ENCODE data around the gene MAPKBP1.

Gene MAPKBP1

DNA sequence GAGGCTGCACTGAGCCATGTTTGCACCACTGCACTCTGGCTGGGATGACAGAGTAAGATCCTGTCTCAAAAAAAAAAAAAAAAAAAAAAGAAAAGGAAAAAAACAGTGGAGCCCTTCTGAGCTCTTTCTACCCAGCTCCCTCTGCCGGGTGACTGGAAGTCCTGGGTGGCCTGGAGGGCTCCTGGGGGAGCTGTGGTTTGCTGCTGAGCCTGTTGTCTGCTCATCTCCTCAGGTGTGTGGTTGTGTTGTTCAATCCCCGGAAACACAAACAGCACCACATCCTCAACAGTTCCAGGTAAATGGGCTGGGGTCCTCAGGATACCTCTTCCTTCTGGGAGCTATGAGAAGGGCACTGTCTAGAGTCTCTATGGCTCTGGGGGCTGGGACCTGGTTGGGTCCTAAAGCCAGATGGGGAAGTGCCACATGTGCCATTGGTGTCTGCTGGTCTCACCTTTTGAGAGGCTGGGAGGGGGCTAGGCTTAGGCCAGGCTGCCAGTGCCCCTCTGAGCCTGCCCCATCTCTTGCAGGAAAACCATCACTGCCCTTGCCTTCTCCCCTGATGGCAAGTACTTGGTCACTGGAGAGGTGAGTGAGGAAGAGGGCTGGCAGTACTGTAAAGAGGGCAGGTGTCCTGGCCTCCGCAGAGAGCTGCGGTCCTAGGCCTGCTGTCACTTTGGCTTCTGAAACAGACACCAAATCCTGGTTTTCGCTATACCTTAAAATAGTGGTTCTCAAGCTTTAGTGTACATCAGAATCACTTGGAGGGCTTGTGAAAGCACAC is 36.6 kb downstream of the MAPKBP1 start:
- DNase-seq = no peak

DNA sequence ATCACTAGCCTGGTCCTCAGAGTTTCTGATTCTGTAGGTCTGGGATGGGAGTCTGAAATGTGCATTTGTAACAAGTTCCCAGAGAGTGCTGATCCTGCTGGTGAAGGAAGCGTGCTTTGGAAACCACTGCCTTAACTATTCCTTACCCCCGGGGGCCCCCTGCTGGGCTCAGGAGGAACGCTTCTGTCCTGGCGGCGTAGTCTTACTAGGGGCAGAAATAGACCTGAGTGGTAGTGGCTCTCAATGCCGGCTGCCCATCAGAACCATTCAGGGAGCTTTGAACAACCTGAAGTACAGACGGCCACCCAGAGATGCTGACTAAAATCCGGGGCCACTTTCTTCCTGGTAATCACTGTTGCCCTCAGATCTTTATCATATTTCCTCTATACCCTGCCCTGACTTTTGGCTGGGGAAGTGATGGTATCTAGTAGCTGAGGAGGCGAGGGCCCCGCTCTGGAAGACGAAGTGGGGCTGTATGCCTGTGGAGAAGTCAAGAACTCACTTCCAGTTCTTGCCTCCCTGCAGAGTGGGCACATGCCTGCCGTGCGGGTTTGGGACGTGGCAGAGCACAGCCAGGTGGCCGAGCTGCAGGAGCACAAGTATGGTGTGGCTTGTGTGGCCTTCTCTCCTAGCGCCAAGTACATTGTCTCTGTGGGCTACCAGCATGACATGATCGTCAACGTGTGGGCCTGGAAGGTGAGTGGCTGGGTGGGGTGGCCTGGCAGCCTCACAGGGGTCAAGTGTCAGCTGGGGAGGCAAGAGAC is 37.3 kb downstream of the MAPKBP1 start:
- DNase-seq = peak; percentile 20

DNA sequence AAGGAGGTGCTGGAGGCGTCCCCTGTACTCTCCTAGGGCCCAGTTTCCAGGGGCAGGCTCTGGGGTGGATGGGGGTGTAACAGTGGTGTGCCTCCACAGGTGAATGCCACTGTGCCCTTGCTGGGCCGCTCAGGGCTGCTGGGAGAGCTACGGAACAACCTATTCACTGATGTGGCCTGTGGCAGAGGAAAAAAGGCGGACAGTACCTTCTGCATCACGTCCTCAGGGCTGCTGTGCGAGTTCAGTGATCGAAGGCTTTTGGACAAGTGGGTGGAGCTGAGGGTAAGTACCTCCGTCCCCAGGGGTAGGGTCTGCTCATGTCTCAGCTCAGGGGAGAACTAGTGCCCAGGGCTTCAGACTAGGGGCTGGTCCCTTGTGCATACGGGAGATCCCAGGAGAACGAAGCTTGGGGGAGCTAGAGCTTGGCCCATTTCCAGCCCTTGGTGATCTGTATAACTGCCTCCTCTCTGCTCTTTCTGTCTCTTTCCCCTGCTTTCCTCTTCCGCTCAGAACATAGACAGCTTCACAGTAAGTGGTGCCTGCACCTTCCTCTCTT is 38.6 kb downstream of the MAPKBP1 start:
- no peak for DNase-seq

DNA sequence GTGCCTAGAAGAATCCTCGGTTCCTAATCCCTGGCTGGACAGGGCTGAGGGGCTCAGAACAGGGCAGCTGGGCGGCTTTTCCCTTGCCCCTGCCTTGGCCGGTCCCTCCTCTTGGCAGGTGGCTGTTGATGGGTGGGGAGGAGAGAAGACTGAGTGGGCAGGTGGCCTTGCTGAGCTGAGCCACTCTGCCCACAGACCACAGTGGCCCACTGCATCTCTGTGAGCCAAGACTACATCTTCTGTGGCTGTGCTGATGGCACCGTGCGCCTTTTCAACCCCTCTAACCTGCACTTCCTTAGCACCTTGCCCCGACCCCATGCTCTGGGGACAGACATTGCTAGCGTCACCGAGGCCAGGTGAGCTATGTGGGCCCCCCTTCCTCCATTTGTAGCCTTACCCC is 39.1 kb downstream of the MAPKBP1 start:
- DNase-seq = no peak

DNA sequence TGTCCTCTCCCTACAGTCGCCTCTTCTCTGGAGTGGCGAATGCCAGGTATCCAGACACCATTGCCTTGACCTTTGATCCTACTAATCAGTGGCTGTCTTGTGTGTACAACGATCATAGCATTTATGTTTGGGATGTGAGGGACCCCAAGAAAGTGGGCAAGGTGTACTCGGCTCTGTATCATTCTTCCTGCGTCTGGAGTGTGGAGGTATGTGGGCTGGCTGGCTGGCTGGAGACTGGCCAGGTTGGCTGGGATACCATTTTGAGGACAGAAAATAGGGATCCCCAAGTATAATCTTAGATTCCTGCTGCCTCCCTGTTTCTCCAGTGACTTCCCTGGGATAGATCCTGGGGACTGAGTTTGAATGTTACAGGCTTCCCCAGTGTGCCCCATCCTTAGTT is 40.2 kb downstream of the MAPKBP1 start:
- DNase-seq = no peak

DNA sequence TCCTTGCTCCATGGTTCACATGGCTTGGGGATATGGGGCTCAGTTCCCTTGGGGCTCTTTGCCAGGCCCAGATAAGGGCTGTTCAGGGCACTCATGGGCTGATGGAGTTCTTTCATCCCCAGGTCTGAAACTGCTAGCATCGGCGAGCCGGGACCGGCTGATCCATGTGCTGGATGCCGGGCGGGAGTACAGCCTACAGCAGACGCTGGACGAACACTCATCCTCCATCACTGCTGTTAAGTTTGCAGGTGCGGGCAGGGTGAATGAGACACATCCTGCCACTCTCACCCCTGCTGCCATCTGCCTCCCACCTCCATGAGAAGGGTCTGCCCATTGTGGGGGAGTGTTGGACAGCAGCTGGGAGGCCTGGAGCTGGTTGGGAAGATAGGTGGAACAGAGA is 42.5 kb downstream of the MAPKBP1 start:
- no peak for DNase-seq

DNA sequence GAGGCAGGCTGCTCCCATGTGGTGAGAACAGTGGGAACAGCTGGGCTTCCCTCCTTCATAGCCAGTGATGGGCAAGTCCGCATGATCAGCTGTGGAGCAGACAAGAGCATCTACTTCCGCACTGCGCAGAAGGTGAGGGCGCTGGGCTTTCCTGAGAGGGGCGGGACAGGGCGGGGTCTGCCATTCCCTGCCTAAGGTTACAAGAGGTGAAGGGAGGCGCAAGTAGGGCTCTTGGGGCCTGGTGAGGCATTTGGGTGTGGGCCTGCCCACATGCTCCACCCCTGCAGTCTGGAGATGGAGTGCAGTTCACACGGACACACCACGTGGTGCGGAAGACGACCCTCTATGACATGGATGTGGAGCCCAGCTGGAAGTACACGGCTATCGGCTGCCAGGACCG is 43.0 kb downstream of the MAPKBP1 start:
- no peak for DNase-seq

DNA sequence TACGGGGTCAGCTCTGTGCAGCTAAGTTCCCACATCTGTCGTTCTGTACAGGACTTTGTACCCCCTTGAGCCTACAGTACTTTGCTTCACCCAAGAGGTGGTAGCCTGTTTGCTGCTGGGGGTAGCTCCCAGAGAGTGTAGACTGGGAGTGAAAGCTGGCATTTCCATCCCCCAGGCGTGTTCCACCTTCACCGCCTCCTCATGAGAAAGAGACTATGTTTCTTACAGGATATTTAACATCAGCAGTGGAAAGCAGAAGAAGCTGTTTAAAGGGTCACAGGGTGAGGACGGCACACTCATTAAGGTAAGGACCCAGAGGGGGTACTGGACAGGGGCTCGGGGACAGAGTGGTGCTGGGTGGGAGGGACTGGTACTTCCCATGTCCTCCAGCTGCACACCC is 43.5 kb downstream of the MAPKBP1 start:
- no peak for DNase-seq

DNA sequence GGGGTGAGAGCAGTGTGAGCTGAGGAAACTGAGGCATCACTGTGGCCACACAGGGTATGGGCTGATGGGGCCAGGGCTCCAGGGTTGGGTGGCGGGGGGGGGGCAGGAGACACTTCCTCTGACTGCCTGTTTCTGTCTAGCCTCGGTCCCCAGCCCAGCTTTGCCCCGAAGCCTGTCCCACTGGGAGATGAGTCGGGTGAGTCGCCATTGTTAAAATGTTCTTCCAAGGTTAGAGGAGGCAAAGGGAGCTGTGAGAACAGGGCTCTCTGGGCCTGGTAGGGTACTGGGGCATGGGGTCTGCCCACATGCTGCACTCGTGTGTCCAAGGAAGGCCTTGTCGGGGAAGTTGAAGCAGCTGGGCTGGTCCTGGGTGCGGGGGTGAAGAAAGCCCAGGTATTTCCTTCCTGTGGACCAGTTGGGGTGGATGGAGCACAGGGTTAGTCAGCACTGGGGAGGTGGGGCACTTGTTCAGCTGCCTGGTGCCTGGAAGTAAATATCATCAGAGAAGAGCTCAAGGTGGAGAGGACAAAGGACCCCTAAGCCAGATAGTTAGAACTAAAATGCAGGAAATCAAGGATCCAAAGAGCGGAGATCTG is 45.3 kb downstream of the MAPKBP1 start:
- no peak for DNase-seq

DNA sequence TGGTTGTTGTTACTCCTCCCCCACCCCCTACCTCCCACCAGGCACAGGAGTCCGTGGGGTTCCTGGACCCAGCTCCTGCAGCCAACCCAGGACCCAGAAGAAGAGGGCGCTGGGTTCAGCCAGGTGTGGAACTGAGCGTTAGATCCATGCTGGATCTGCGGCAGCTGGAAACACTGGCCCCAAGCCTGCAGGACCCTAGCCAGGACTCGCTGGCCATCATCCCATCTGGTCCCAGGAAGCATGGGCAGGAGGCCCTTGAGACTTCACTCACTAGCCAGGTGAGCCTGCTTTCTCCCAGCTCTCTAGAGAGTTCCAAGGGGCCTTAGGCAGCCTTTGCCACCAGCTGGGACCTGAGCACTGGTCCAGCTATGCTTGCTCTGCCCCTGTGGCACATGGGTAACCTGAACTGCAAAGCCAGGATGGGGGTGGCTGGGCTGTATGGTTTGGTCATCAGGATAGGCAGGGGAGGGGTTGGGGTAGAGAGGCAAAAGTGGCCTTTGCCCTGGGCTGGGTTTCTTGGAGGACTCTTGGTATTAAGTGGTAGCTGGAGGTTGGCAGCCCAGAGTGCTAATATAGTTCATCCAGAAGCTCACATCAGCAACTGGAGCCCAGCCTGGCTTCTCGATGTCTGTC is 46.6 kb downstream of the MAPKBP1 start:
- no peak for DNase-seq

DNA sequence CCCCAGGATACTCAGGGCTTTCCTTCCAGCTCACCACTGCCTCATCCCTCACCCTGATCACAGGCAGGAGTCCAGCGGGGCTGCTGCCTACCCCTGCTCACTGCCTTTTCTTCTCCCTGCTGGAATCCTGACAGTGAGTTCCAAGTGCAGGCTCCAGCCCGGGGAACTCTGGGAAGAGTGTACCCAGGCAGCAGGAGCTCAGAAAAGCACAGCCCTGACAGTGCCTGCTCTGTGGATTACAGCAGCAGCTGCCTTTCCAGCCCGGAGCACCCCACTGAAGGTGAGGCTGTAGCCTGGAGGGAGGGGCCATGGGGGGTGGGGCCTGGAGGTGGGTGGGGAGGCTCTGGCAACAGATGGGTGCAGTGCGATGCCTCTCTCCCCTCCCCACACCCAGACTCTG is 47.5 kb downstream of the MAPKBP1 start:
- no peak for DNase-seq

DNA sequence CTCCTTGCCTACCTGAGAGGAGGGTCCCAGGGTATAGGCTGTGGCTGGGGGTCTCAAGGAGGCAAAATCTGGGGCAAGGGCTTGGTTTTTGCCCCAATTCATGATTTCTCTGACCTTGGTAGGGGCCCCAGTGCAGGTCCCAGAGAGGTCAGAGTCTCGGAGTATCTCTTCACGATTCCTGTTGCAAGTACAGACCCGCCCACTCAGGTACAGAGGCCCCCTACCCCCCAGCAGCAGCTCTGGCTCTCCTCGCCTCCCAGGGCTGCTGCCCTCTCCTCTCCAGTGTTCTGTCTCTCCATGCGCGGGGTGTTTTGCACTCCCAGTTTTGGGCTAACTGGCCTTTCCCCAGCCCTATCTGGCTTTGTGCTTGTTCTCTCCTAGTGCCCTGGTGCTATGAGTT is 48.2 kb downstream of the MAPKBP1 start:
- DNase-seq = no peak

DNA sequence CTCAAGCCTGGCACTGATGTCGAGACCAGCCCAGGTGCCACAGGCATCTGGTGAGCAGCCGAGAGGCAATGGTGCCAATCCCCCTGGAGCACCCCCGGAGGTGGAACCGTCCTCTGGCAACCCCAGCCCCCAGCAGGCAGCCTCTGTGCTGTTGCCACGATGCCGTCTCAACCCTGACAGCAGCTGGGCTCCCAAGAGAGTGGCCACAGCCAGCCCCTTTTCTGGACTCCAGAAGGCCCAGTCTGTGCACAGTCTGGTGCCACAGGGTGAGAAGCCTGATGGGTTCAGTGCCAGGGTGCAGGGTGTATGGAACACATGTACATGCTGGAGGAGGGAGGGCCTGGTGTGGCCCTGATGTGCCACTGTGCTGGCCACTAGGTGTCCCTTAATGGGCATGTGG is 48.7 kb downstream of the MAPKBP1 start:
- no peak for DNase-seq

DNA sequence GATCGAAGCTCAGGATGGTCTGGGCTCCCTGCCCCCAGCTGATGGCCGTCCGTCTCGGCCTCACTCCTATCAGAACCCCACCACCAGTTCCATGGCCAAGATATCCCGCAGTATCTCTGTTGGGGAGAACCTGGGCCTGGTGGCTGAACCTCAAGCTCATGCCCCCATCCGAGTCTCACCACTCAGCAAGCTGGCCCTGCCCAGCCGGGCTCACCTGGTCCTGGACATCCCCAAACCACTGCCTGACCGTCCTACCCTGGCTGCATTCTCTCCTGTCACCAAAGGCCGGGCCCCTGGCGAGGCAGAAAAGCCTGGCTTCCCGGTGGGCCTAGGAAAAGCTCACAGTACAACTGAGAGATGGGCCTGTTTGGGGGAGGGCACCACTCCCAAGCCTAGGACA is 49.2 kb downstream of the MAPKBP1 start:
- no peak for DNase-seq

DNA sequence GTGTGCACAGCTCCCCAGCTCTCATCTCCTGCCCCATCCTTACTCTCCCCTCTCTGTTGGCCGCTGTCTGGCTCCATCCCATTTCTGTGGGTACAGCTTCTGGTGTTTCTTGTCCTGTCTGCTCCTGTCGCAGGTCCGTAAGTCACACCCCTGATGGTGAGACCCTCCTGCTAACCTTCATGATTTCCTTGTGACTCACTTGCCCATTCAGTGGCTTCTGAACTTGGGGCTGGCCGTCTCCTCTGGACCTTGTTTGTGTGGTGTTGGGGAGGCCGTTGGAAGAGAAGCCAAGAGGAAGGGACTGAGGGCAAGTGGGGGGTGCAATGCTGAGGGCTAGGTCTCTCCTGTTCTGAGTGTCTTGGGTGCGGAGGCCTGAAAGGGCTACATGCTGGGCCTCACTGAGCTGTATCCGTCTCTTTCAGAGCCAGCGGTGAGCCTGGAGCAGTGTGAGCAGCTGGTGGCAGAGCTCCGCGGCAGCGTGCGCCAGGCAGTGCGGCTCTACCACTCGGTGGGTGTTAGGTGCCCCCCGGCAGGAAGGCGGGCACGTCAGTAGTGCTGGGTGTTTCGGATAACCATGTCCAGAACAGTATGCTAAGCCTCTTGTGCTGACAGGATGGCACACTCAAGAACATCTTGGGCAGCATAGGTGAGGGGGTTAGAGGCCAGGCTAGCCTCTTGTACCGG is 49.9 kb downstream of the MAPKBP1 start:
- no peak for DNase-seq

DNA sequence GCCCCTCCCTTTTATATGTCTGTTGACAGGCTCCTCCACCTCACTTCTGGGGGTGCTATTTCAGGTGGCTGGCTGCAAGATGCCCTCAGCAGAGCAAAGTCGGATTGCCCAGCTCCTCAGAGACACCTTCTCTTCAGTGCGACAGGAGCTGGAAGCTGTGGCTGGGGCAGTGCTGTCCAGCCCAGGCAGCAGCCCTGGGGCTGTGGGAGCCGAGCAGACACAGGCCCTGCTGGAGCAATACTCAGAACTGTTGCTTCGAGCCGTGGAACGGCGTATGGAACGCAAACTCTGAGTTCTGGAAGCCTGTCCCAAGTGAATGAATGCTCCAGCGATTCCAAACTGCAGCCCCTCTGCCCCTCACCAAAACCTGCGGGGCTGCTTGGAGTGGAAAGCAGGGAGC is 50.9 kb downstream of the MAPKBP1 start:
- no peak for DNase-seq

DNA sequence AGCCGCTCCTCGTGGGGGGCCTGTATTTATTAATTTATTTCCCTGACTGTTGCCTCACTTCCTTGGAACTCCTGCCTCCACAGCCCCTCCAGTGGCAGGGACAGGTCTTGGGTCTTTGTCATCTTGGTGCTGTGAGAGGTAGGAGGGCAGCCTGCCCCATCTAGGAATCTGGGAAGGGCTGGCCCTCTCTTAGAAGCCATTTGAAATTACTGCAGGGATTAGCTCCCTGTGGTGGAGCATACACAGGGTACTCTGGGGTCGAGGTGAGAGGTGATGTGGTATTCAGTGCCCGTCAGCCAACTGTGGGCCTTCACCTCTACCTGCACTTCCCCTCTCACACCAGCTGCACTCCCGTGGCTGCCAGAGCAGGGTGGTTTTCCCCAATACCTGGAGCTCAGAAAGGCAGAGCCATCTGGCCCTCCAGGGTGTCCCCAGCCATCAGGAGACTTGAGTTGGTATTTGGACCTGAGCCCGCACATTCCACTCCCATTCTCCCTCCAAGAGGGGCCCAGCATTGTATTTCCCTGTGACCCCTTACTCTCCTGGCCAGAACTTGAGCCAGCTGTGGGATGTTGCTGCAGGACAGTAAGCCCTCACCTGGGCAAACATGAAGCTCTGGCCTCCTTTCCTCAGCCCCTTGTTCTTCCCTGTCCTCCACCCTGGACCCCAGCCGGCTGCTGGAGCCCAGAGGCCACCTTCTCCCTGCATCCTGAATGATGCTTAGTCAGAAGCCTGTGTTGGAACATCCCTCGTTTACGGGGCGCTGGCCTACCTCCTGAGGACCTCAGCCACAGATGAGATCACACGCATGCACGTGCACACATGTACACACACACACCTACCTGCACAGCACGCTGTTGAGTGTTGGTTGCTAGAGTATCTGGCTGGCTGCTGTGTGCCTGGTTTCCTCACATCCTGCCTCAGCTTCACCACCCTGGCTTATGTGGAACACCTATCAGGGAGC is 51.6 kb downstream of the MAPKBP1 start:
- DNase-seq = no peak

DNA sequence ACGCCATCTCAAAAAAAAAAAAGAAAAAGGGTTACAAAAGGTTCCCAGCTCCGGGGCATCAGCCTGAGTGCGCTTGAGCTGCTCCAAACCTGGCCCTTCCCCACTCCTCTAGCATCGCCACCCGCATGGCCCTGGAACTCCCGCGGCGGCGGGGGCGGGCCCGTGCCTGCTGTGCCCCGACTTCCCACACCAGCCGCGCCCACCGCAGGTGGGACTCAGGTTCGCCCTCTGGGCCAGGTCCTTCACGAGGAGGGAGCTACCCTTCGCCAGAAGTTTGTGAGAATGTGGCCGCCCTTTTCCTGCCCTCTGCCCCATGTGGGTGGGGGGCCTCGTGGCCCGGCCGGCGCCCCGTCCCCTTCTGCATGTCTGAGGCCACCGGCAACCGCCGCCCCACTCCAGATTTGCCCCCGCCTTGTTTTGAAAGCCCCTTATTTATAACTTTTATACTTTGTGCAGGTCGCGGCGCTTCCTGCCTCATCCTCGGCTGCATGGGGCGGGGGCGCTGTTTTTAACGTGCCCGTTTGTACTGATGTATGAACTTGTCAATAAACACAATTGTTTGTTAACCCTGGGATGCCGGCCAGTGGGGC is 53.1 kb downstream of the MAPKBP1 start:
- DNase-seq = no peak

DNA sequence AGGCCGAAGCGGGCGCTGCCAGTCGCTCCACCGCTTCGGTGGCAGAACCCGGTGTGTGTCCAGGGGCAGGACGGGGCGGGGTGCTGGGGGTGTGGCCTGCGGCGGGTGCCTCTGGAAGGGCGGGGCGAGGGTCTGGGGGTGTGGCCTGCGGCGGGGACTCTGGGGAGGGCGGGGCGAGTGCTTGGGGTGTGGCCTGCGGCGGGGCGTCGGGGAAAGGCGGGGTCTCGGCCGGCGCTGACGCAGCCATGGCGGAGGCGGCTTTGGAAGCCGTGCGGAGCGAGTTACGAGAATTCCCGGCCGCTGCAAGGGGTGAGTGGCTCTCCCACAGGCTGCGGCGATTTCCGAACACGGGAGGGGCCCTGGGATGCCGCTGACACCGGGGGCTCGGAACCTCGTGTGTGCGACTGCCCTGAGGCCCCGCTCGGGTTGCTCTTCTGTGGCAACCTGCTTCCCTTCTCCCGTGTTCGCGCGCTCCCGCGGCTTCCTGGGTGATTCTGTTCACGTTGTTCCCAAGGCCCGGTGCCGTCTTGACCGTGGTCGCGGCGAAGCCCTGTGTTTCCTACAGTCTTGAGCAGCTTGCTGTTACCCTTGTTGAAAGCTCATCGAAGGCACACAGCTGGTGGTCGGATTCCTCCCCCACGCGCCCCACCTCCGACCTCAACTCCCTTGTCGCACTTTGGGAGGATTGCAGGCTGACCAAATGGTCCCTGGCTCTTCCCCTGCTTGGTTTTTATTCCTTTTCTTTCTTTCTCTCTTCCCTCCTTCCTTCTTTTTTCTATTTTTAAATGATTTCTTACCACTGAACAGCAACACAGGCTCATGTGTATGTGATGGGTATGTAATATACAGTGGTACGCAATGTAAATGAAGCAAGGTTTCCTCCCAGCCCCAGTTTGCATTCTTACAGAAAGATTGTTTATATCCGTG is 53.9 kb downstream of the MAPKBP1 start, which contains the start of gene JMJD7:
TSS of gene JMJD7 (plus strand) at position 213 of the 927 bp plus-strand sequence. CDS start at position 246, 33 bp downstream.
- peak; percentile 36 for DNase-seq

DNA sequence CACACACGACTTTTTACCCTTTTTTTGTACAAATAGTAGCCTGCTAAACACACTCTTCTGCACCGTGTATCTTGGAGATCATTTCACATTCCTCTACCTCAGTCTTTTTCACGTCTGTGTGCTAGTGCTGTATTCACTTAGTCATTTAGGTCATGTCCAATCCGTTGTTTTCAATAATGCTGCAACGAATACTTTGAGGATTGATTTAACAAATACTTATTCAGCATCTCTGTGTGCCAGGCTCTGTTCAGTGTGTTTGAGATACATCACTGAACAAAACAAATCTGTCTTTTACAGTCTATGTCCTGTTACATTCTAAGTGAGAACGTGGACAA is 54.5 kb downstream of the MAPKBP1 start:
- DNase-seq = no peak
